ENCODE measurements around the gene KIF26A.

DNA sequence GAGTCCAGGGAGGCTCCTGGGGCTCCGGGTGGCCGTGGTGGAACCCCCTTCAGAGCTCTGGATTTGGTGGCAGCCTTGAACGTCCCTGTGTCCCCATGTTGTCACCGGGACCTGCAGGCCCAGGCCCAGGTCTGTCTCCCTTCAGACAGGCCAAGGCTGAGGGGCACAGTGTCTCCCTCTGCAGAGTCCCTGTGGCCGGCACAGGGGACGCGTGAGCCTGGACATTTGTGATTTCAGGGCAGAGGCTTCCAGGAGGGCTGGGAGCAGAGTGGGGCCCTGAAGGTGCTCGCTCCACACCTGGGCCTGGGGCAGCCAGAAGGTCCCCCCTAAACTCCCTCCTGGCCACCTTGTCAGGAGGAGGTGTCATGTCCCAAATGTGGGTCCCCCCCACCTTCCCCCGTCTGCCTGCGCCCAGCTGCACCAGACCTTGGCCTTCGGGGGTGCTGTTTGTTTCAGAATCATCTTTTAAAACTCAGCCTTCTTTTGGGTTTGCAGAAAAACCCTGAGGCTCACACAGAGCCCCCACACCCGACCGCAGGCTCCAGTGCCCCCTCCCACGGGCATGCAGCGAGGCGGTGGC is 47.6 kb downstream of the KIF26A start:
- TF ChIP-seq, protein P1, sequence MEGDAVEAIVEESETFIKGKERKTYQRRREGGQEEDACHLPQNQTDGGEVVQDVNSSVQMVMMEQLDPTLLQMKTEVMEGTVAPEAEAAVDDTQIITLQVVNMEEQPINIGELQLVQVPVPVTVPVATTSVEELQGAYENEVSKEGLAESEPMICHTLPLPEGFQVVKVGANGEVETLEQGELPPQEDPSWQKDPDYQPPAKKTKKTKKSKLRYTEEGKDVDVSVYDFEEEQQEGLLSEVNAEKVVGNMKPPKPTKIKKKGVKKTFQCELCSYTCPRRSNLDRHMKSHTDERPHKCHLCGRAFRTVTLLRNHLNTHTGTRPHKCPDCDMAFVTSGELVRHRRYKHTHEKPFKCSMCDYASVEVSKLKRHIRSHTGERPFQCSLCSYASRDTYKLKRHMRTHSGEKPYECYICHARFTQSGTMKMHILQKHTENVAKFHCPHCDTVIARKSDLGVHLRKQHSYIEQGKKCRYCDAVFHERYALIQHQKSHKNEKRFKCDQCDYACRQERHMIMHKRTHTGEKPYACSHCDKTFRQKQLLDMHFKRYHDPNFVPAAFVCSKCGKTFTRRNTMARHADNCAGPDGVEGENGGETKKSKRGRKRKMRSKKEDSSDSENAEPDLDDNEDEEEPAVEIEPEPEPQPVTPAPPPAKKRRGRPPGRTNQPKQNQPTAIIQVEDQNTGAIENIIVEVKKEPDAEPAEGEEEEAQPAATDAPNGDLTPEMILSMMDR (IDR thresholded peaks at IDR 0.05; ENCODE audit: low read depth, low read length): no peak
- TF ChIP-seq MYC (IDR thresholded peaks at IDR 0.05; ENCODE audit: low read depth, low read length) (no peak), POLR2A (IDR thresholded peaks at IDR 0.05; ENCODE audit: extremely low read depth, insufficient read length) (no peak)
